Limb (tissue), 2 donors: Measurements from ENCODE around the gene NLGN4Y.
A peak's percentile ranks its signal among the peaks of the same experiment; 100 is the strongest.

Experiments
- DNase-seq, 2 donors: peaks; one replicate each; pipeline ENCODE4 v3.0.0-alpha.2; 2016; ENCODE audit errors: extremely low spot score in 2 of 2

The NLGN4Y gene

DNA sequence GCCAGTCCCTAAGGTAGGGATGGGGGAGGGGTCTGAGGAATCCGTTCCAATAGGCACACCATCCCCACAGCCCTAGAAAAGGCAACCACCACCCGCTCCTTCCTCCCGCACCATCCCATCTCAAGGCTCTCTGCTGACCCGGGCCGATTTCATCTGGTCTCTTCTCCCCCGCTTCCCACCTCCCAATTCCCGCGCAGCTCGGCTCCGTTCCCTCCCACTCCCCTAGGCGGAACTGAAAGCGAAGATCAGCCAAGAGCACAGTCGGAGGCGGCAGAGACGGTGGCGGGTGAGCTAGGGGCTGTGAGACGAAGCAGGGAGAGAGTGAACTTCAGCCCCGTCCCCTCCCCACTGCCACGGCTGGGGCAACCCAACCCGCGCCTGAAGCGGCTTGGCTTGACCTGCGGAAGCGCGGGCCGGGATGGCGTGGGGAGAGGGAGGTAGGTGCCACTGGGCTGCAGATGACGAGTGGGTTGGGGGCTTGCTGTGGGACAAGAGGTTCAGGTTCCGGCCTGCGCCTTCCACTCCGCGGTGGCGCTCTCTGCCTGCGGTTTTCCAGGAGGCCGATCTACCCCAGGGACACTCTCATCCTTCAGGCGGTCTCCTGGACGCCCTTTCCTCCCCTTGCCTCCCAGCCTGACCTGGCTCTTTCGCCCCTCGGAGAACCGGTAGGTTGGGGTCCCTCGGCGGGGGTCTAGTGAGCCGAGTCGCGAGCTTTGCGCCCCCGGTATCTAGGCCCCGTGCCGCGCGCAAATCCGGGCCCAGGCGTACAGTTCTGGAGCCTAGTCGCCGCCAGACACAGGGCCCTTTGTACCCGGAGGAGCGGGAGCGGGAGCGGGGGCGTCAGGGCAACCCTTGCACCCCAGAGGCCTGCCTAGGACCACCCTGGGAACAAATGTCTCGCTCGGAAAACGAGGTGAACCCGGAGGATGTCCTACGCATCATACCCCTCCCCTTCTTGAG is at the start of gene NLGN4Y:
Gene NLGN4Y (plus strand): TSS at position 258 of the 960 bp plus-strand sequence. CDS start 97,591 bp downstream, outside the sequence.
- DNase-seq, result peak; percentile 15 to 71

DNA sequence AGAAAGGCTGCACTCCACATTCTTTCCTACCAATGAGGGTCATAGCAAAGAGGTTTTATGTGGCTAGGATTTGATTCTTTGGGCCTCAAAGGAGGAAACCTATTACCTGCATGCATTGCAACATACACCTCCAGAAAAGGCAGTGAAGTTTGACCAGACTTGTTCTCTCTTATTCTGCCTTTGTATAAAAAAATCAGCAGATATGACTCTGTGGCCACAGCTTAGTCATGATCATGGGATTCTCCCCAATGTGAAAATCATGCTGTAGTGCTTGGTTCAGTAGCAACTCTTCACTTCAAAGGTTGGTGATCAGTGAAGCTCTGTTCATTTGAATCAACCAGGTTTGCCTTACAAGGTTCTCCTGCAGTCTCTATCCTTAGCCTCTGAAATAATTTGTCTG is 38.4 kb upstream of the NLGN4Y start:
- DNase-seq, result no peak

GRCh38 chrY:14490226-14490625 is 34.1 kb upstream of the NLGN4Y start:
- no peak for DNase-seq

GRCh38 chrY:14498071-14498470 is 26.3 kb upstream of the NLGN4Y start:
- no peak for DNase-seq

DNA sequence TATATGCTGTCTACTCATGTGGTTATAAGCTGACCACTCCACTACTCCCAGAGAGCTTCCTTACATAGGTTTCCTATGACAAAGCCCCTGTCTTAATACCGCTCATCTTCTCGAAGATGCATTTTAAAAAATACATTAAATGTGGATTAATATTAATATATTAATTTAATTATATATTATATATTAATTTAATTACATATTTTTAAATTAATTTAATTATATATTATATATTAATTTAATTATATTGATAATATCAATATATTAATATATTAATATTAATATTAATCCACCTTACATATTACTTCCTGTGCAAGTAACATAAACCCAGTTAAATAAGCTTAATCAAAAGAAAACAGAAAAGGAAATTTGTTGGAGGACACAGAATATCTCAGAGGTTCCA is 19.7 kb upstream of the NLGN4Y start:
- DNase-seq, result no peak

DNA sequence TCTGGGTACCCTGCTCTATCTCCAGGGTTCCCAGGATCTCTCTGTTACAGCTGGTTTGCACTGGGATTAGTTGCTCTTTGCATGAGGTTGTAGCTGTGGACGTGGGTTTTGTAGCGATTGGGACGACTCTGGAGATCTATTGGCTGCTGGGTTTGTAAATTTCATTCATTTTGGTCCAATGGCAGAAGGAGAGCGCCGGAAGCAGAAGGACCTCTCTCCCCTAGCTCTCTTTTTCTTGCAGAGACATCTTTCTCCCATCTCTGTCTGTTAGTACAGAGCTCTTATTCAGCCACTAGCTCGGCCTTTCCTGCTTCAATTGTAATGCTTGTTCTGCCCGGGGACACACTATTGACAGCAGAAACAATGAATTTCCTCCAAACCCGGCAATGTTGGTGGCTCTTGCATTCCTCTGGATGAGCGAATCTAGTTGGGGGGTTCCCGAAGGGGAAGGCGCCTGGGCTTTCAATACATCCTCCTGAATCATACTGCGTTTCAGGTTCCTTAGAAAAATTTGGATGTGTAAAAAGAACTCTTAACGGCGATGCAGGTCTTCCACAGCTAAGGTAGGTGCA is 1.9 kb upstream of the NLGN4Y start:
- DNase-seq, result peak in 1 of 2 donors; percentile 29

- no peak for DNase-seq
These were observed 648 bp upstream of the NLGN4Y start for GRCh38 chrY:14523491-14524271.

DNA sequence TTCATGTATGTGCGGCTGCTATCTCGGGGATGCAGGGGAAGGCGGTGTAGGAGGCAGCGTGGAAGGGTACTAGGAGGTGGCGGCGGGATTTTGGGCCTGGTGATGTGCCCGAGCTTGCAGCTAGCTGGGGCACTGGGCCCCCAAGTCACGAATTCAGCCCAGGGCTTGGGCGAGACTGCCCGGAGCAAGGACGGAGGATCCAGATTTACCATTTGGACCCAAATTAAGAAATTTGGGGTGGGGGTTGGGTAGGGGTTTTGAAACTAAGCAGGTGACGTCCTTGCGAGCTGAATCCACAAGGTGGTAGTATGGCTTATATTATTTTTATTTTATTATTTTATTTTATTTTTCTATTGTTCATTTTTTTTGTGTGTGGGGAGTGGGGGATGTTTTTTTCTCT is 986 bp downstream of the NLGN4Y start:
- peak; percentile 33 to 61 for DNase-seq

- DNase-seq, result no peak
These were observed 4.0 kb downstream of the NLGN4Y start for GRCh38 chrY:14528361-14528760.

GRCh38 chrY:14536703-14537102 is 12.4 kb downstream of the NLGN4Y start:
- DNase-seq, result no peak

GRCh38 chrY:14543506-14543905 is 19.2 kb downstream of the NLGN4Y start:
- DNase-seq, result no peak

GRCh38 chrY:14581294-14581693 is 57.0 kb downstream of the NLGN4Y start:
- no peak for DNase-seq

DNA sequence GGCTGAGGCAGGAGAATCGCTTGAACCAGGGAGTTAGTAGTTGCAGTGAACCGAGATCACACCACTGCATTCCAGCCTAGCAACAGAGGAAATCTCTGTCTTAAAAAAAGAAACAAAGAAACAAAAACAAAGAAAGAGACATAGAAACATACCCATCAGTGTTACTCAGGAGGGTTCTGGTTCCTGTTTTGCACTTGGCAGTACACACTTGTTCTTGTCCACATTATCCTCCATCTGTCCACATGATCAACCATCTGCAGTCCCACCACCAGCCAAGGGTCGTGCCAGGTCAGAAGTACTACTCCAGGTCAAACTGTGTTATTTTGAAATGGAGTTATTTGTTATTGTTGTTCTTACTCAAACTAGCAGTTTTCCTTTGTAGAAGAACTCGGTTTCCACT is 62.4 kb downstream of the NLGN4Y start:
- no peak for DNase-seq

DNA sequence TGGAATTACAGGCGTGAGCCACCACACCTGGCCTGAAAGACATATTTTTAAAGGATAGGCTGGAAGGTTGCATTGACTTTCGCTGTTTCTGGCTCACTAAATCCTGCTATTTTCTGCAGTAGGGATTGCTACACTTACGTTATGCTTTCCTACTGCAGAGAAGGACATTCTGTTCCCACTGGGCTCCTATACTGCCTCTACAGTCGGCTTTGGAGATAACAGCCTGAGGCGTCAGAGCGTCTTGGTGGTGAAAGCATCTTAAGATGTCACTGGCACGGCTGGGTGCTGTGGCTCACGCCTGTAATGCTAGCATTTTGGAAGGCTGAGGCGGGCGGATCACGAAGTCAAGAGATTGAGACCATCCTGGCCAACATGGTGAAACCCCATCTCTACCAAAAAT is 77.0 kb downstream of the NLGN4Y start:
- DNase-seq, result no peak

GRCh38 chrY:14617625-14618024 is 93.3 kb downstream of the NLGN4Y start:
- DNase-seq, result no peak

GRCh38 chrY:14618513-14618912 is 94.2 kb downstream of the NLGN4Y start:
- no peak for DNase-seq

DNA sequence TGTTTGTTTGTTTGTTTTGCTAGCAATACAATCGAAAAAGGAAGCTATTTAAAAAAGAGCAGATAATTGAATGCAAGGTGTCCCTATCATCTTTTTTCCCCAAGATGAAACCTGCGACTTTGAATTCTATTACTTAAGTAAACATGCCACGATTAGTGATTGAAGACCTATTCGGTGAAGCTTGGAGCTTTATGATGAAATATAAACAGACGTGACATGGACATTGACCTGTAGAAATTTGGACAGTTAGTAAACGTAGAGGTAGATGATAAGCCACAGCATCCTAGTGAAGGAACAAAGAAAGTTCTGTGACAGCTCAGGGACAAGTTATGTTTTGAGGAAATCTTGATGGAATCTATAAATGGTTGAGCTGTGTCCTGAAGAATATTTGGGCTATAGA is 103.9 kb downstream of the NLGN4Y start:
- DNase-seq, result no peak

GRCh38 chrY:14631676-14632075 is 107.3 kb downstream of the NLGN4Y start:
- no peak for DNase-seq

- no peak for DNase-seq
These were observed 109.4 kb downstream of the NLGN4Y start for GRCh38 chrY:14633718-14634117.

DNA sequence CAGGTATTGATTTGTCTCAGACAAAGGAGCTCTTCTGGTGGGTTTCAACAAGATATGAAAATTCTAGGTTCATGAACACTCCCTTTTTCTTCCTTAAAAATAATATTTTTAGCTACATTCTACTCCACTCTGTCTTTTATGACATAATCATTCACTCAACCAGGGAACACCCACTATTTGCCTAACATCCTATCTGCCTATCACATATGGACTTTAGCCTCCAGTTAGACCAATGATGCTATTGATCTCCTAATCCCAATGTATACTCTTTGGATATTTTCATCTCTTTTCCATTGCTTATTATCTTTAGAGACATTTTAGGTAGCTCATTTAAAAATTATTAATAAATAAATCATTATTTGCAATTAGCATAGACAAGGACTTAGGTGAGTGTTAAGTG is 110.6 kb downstream of the NLGN4Y start:
- no peak for DNase-seq

DNA sequence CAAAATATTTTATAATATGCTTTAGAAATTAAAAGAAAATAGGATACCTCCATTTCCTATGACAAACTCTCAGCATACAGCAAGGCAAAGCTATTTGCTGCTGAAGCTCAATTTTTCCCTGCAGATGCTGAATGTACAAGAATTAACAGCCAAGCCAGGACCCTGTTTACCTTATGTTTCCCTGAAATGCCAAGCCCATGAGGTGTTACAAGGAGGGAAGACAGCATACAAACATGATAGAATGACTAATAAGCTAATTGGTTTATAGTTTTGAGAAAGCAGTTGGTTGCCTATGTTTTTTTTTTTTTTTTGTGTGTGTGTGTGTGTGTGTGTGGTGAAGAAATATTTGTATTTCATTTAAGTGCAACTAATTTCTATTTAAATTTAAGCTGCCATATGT is 113.2 kb downstream of the NLGN4Y start:
- no peak for DNase-seq

DNA sequence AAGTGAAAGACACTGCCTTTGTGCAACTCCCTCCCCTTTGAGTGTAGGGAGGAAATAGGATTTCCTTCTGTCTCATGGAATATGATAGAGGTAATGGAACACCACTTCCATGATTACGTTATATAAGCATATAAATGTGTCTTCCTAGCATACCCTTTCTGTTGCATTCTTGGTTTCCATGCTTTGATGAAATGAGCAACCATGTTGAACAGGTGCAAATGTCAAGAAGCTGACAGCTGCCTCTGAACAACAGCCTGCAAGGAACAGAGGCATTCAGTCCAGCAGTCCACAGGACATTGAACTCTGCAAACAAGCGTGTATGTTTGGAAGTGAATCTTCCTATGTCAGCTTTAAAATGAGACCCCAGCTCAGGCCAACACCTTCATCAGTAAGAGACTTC is 117.5 kb downstream of the NLGN4Y start:
- peak in 1 of 2 donors; percentile 1 for DNase-seq
